ENCODE results near the gene TBX10.

GRCh38 chr11:67586568-67587250, 52.9 kb downstream of the TBX10 start:
- no peak for TF ChIP-seq POLR2A (IDR thresholded peaks at IDR 0.05)
- TF ChIP-seq CTCF (IDR thresholded peaks at IDR 0.05) = no peak
